DOHH2 (cell line): ENCODE results near the gene ADK.
"Not testable (repeated sequence)": the region's sequence is repeated elsewhere in the genome, so short reads cannot be mapped to it uniquely, and the experiment has no call there.

Source experiments
- H3F3A ChIP-seq: fragments of 200-600 bp; sonication (generic), shearing (Covaris generic); 2 replicates; pipeline ENCODE4 v1.6.0; 2016; ENCODE audit warnings: antibody characterized with exemption, mild to moderate bottlenecking; ENCODE audit not compliant: control insufficient read depth, insufficient read depth
- H3K27ac ChIP-seq: fragments of 200-600 bp; sonication (generic); 2 replicates; pipeline ENCODE4 v1.5.1; 2014; ENCODE audit warnings: low read depth, mild to moderate bottlenecking, low read length, moderate library complexity
- H3K27me3 ChIP-seq: fragments of 200-600 bp; sonication (generic); 2 replicates; pipeline ENCODE4 v1.6.1; 2014; ENCODE audit warnings: mild to moderate bottlenecking, low read length, mixed read lengths; ENCODE audit not compliant: control insufficient read depth
- H3K36me3 ChIP-seq: fragments of 200-600 bp; sonication (generic); 2 replicates; pipeline ENCODE4 v1.6.1; 2014; ENCODE audit warnings: mild to moderate bottlenecking, low read length, moderate library complexity, mixed read lengths; ENCODE audit not compliant: control insufficient read depth
- H3K4me1 ChIP-seq: fragments of 200-600 bp; sonication (generic); 2 replicates; pipeline ENCODE4 v1.6.1; 2014; ENCODE audit warnings: mild to moderate bottlenecking, low read length, mixed read lengths; ENCODE audit not compliant: control insufficient read depth
- H3K4me2 ChIP-seq: fragments of 200-600 bp; sonication (generic); 2 replicates; pipeline ENCODE4 v1.6.0; 2014; ENCODE audit warnings: mild to moderate bottlenecking, low read length, moderate library complexity
- H3K4me3 ChIP-seq: fragments of 200-600 bp; sonication (generic); 2 replicates; pipeline ENCODE4 v1.5.1; 2014; ENCODE audit warnings: mild to moderate bottlenecking, low read length, mixed read lengths
- H3K79me2 ChIP-seq: fragments of 200-600 bp; sonication (generic); 2 replicates; pipeline ENCODE4 v1.6.1; 2014; ENCODE audit warnings: mild to moderate bottlenecking, low read length, mixed read lengths; ENCODE audit not compliant: control insufficient read depth
- H3K9me2 ChIP-seq: fragments of 200-600 bp; sonication (generic); replicated peaks from 2 replicates; pipeline ENCODE4 v1.6.1; 2014; ENCODE audit warnings: mild to moderate bottlenecking, low read length, mixed read lengths; ENCODE audit not compliant: control insufficient read depth
- H3K9me3 ChIP-seq: fragments of 200-600 bp; sonication (generic); 2 replicates; pipeline ENCODE4 v1.6.1; 2014; ENCODE audit warnings: antibody characterized with exemption, low read length, mixed read lengths; ENCODE audit not compliant: control insufficient read depth, insufficient read depth
- H4K20me1 ChIP-seq: fragments of 200-600 bp; sonication (generic); 2 replicates; pipeline ENCODE4 v1.6.0; 2014; ENCODE audit warnings: low read depth, mild to moderate bottlenecking, antibody characterized with exemption, low read length, moderate library complexity; ENCODE audit not compliant: control insufficient read depth, insufficient read depth
- CTCF ChIP-seq: fragments of 200-600 bp; sonication (generic); IDR thresholded peaks from one replicate; pipeline ENCODE4 v1.5.1; 2014; ENCODE audit warnings: antibody characterized with exemption, mild to moderate bottlenecking, low read depth, low read length; ENCODE audit not compliant: poor library complexity, severe bottlenecking
- EZH2phosphoT487 ChIP-seq: fragments of 200-600 bp; sonication (generic); IDR thresholded peaks from 2 replicates; pipeline ENCODE4 v1.6.1; 2017; ENCODE audit warnings: borderline replicate concordance, mild to moderate bottlenecking, antibody characterized with exemption, low read length, moderate library complexity, mixed read lengths

Gene ADK

GRCh38 chr10:74491014-74491413, 340.0 kb downstream of the ADK start:
- no peaks in the 10 kb centered on the region for H3K27me3 ChIP-seq
- TF ChIP-seq CTCF (no peak), EZH2phosphoT487 (no peak)
- no peak overlapping the region for H3K4me2 ChIP-seq
- H3K9me3 ChIP-seq, result no peaks in the 10 kb centered on the region
- H3K4me3 ChIP-seq, result no peak overlapping the region
- no peak overlapping the region for H3K27ac ChIP-seq
- H3F3A ChIP-seq, result no peaks in the 10 kb centered on the region
- H3K4me1 ChIP-seq, result no peaks in the 10 kb centered on the region
- no peaks in the 10 kb centered on the region for H3K9me2 ChIP-seq
- no peaks in the 10 kb centered on the region for H3K36me3 ChIP-seq
- no peaks in the 10 kb centered on the region for H4K20me1 ChIP-seq
- H3K79me2 ChIP-seq, result no peaks in the 10 kb centered on the region

- H3K79me2 ChIP-seq, H3F3A ChIP-seq, H3K27ac ChIP-seq, H3K9me2 ChIP-seq, H3K4me3 ChIP-seq, H3K9me3 ChIP-seq, H3K4me1 ChIP-seq, H3K4me2 ChIP-seq, H4K20me1 ChIP-seq, H3K27me3 ChIP-seq, H3K36me3 ChIP-seq: not testable (repeated sequence)
Observed at GRCh38 chr10:74496276-74496675, 345.3 kb downstream of the ADK start.

- H3K27me3 ChIP-seq, H3K9me3 ChIP-seq, H3F3A ChIP-seq: not testable (repeated sequence)
Observed at GRCh38 chr10:74498664-74499063, 347.6 kb downstream of the ADK start.

GRCh38 chr10:74500026-74500704, 349.1 kb downstream of the ADK start:
- Histone ChIP-seq H3K27me3 (no peaks in the 10 kb centered on the region), H3K27ac (no peak overlapping the region), H3K36me3 (no peaks in the 10 kb centered on the region), H3K4me1 (peaks cover 5% of the 10 kb centered on the region; the same call in 1 of the 2 replicates), H3K79me2 (no peaks in the 10 kb centered on the region), H3K9me3 (no peaks in the 10 kb centered on the region), H3K4me3 (no peak overlapping the region), H3K9me2 (no peaks in the 10 kb centered on the region), H3K4me2 (no peak overlapping the region), H3F3A (no peaks in the 10 kb centered on the region), H4K20me1 (no peaks in the 10 kb centered on the region)
- no peak for TF ChIP-seq CTCF

More at GRCh38 chr10:74498664-74499063, 347.6 kb downstream of the ADK start:
- not testable (repeated sequence) for H3K9me2 ChIP-seq, H3K79me2 ChIP-seq, H3K4me3 ChIP-seq, H3K4me2 ChIP-seq, H3K27ac ChIP-seq, H3K36me3 ChIP-seq, H4K20me1 ChIP-seq, H3K4me1 ChIP-seq
